ENCODE measurements around the gene RNF135.
"Not testable (repeated sequence)": the region's sequence is repeated elsewhere in the genome, so short reads cannot be mapped to it uniquely, and the experiment has no call there.

RNF135 gene

GRCh38 chr17:31046856-31047425 lies 76.1 kb downstream of the RNF135 start:
- CTCF ChIA-PET: interaction anchor here (1.2 kb wide), 1 partner anchor 21 kb away, joined by 4 read pairs; no protein-coding TSS in a partner anchor
- not testable (repeated sequence) for H3K27me3 Mint-ChIP-seq, H3K36me3 Mint-ChIP-seq, H3K27ac Mint-ChIP-seq, H3K4me3 Mint-ChIP-seq, H3K9me3 Mint-ChIP-seq, DNase-seq
- peaks cover 11% of the 10 kb centered on the region for H3K4me1 Mint-ChIP-seq

- H3K9me3 Mint-ChIP-seq: no peaks in the 10 kb centered on the region
- no peak overlapping the region for H3K27ac Mint-ChIP-seq
- H3K4me1 Mint-ChIP-seq: peaks cover 18% of the 10 kb centered on the region
- DNase-seq: no peak
- no peaks in the 10 kb centered on the region for H3K36me3 Mint-ChIP-seq
- H3K4me3 Mint-ChIP-seq: no peak overlapping the region
- H3K27me3 Mint-ChIP-seq: peaks cover 6% of the 10 kb centered on the region
- CTCF ChIA-PET: interaction anchor here (1.2 kb wide), 1 partner anchor 20 kb away, joined by 4 read pairs; no protein-coding TSS in a partner anchor
These were observed 77.3 kb downstream of the RNF135 start for GRCh38 chr17:31048142-31048541.

DNA sequence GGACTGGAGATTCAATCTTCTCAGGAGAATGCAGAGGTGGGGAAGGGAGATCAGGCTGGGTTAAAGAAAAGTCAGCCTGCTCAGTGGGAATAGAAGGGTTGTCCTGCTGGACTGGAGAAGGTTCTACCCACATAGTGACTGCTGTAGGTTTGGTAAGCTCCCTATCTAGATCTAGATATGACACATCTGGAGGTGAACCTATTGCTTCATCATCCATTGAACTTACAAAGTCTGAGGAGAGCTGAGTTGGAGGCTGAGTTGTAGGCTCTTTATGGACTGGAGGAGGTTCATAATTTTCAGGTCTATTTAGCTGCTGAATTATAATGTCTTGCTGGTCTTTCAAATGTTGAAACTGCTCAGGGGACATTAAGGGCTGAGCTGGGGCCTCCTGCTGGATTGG lies 77.9 kb downstream of the RNF135 start:
- CTCF ChIA-PET: interaction anchor here (0.8 kb wide), 1 partner anchor 161 kb away, joined by 3 read pairs; no protein-coding TSS in a partner anchor
- no peaks in the 10 kb centered on the region for H3K9me3 Mint-ChIP-seq
- H3K4me3 Mint-ChIP-seq: no peak overlapping the region
- no peak overlapping the region for H3K27ac Mint-ChIP-seq
- H3K36me3 Mint-ChIP-seq: no peaks in the 10 kb centered on the region
- H3K27me3 Mint-ChIP-seq: peaks cover 6% of the 10 kb centered on the region
- peaks cover 18% of the 10 kb centered on the region for H3K4me1 Mint-ChIP-seq
- no peak for DNase-seq
